Esophagus squamous epithelium (tissue), 5 donors: ENCODE data around the gene CISH. TPM values are rescaled to one million over a fixed set of nuclear protein-coding genes. Genes with fewer than 3 reads are reported as not detected.

Experiments
- DNase-seq: peaks from one replicate; lab custom pipeline; 2025; lab: John Stamatoyannopoulos, UW
- H3K27ac ChIP-seq, 4 donors: fragments of 200-600 bp; sonication (generic); one replicate each; pipeline ENCODE4 v1.5.1; 2016 to 2019; ENCODE audit warnings: mild to moderate bottlenecking in 1 of 4
- H3K27me3 ChIP-seq, 4 donors: fragments of 200-600 bp; sonication (generic); 1 replicate in 3 of 4; 2 replicates in 1 of 4; pipeline versions ENCODE4 v1.5.1 to v1.6.0; 2017 to 2021; ENCODE audit warnings: antibody characterized with exemption in 1 of 4
- H3K36me3 ChIP-seq, 3 donors: fragments of 200-600 bp; sonication (generic); one replicate each; pipeline ENCODE4 v1.5.1; 2016 to 2019
- H3K4me1 ChIP-seq, 3 donors: fragments of 200-600 bp; sonication (generic); one replicate each; pipeline ENCODE4 v1.5.1; 2017 to 2019
- H3K4me3 ChIP-seq, 4 donors: fragments of 200-600 bp; sonication (generic); 1 replicate in 3 of 4; 2 replicates in 1 of 4; pipeline ENCODE4 v1.5.1; 2016 to 2019; ENCODE audit warnings: mild to moderate bottlenecking in 2 of 4, moderate library complexity in 1 of 4
- H3K9me3 ChIP-seq, 3 donors: fragments of 200-600 bp; sonication (generic); one replicate each; pipeline ENCODE4 v1.5.1; 2016 to 2019
- CTCF ChIP-seq, 6 experiments: fragments of 450-650 bp in 4 of 6; fragments of 200-600 bp in 2 of 6; sonication (generic) in 2 of 6; IDR thresholded peaks; one replicate each; pipeline ENCODE4 v1.5.1; 2016 to 2019; ENCODE audit warnings: antibody characterized with exemption in 6 of 6, mild to moderate bottlenecking in 4 of 6, moderate library complexity in 4 of 6
- POLR2A ChIP-seq, 4 donors: fragments of 450-650 bp; IDR thresholded peaks; one replicate each; pipeline ENCODE4 v1.6.1; 2017; ENCODE audit warnings: antibody characterized with exemption in 4 of 4, mild to moderate bottlenecking in 4 of 4, moderate library complexity in 3 of 4
- WGBS, 2 donors: methylation state at CpG; one replicate each; pipeline ENCODE4 v1.1.5; 2018; 5-methylcytosine and 5-hydroxymethylcytosine counted together
- intact Hi-C: fragments of 100-400 bp; cut with DNase I; formaldehyde crosslinking; loops from one replicate; pipeline ENCODE4 v1.15.0; 2022
- total RNA-seq, 4 donors: library from RNA; depleted of rRNA; stranded (reverse); fragments of >200 nt; gene quantifications; one replicate each; pipeline ENCODE4 v1.1.0, GENCODE V29; 2016
- donor health status: DM: yes; HTN: yes; CAD: no.

The CISH gene
- total RNA-seq, 4 donors from 2014 or later: 3.1 to 11.1 (median 6.8) TPM

GRCh38 chr3:50600841-50601591 lies 10.6 kb downstream of the CISH start:
- peaks cover 50 to 78% (median 59%) of the 10 kb centered on the region in 3 donors for H3K4me1 ChIP-seq
- DNase-seq: no peak
- H3K9me3 ChIP-seq: no peaks in the 10 kb centered on the region
- TF ChIP-seq POLR2A (IDR thresholded peaks at IDR 0.05): no peak
- no peak for TF ChIP-seq CTCF (IDR thresholded peaks at IDR 0.05)
- intact Hi-C loops: no loop called here
- H3K27ac ChIP-seq: peak overlapping the region; percentile 94 to 97 (median 96)
- H3K4me3 ChIP-seq: peak overlapping the region in 3 of 4 donors; percentile 1 to 46 (median 1)
- 0% methylated on average over 1 of the region's 14 CpGs for WGBS, 2 donors
- peaks cover 0 to 7% (median 0%) of the 10 kb centered on the region in 3 donors for H3K36me3 ChIP-seq
- H3K27me3 ChIP-seq: no peaks in the 10 kb centered on the region

- H3K36me3 ChIP-seq: peaks cover 0 to 7% (median 0%) of the 10 kb centered on the region in 3 donors
- H3K27ac ChIP-seq: peak overlapping the region; percentile 94 to 97 (median 96)
- H3K27me3 ChIP-seq: no peaks in the 10 kb centered on the region
- no peak overlapping the region for H3K4me3 ChIP-seq
- intact Hi-C loops: no loop called here
- no peaks in the 10 kb centered on the region for H3K9me3 ChIP-seq
- peaks cover 43 to 71% (median 52%) of the 10 kb centered on the region in 3 donors for H3K4me1 ChIP-seq
- 87 to 94% methylated on average over 3 to 5 of the region's 9 CpGs for WGBS, 2 donors
- no peak for DNase-seq
- TF ChIP-seq POLR2A (IDR thresholded peaks at IDR 0.05) (no peak), CTCF (IDR thresholded peaks at IDR 0.05) (peak in 1 of 6 experiments; percentile 1)
Observed at GRCh38 chr3:50600141-50600753, 11.3 kb downstream of the CISH start.

GRCh38 chr3:50599716-50600118 lies 11.9 kb downstream of the CISH start:
- no peak for DNase-seq
- Histone ChIP-seq H3K27me3 (no peaks in the 10 kb centered on the region), H3K4me1 (peaks cover 38 to 65% (median 46%) of the 10 kb centered on the region in 3 donors)

GRCh38 chr3:50599115-50599715 lies 12.4 kb downstream of the CISH start:
- H3K4me3 ChIP-seq: no peak overlapping the region
- peaks cover 0 to 2% (median 0%) of the 10 kb centered on the region in 3 donors for H3K36me3 ChIP-seq
- no peak for DNase-seq
- peaks cover 38 to 64% (median 41%) of the 10 kb centered on the region in 3 donors for H3K4me1 ChIP-seq
- intact Hi-C loops: no loop called here
- TF ChIP-seq CTCF (IDR thresholded peaks at IDR 0.05) (no peak), POLR2A (IDR thresholded peaks at IDR 0.05) (no peak)
- peak overlapping the region in 3 of 4 donors; percentile 95 to 97 (median 96) for H3K27ac ChIP-seq
- no peaks in the 10 kb centered on the region for H3K27me3 ChIP-seq
- H3K9me3 ChIP-seq: no peaks in the 10 kb centered on the region
- WGBS, 2 donors: 86 to 95% methylated on average over 5 to 6 of the region's 6 CpGs

More at GRCh38 chr3:50599716-50600118, 11.9 kb downstream of the CISH start:
- peaks cover 0 to 7% (median 0%) of the 10 kb centered on the region in 3 donors for H3K36me3 ChIP-seq
- 80 to 90% methylated on average over 1 of the region's 1 CpG for WGBS, 2 donors
- intact Hi-C loops: no loop called here
- no peak overlapping the region for H3K4me3 ChIP-seq
- no peaks in the 10 kb centered on the region for H3K9me3 ChIP-seq
- TF ChIP-seq CTCF (IDR thresholded peaks at IDR 0.05) (no peak), POLR2A (IDR thresholded peaks at IDR 0.05) (no peak)
- H3K27ac ChIP-seq: peak overlapping the region in 3 of 4 donors; percentile 95 to 97 (median 96)
